KMS-11 (cell line): Measurements from ENCODE around the gene FBXO17.

Experiments
- H2AFZ ChIP-seq: fragments of 200-600 bp; sonication (generic); 2 replicates; pipeline ENCODE4 v1.6.1; 2016; ENCODE audit warnings: antibody characterized with exemption, mixed run types, low read depth
- H3K27ac ChIP-seq: fragments of 200-600 bp; sonication (generic); 2 replicates; pipeline ENCODE4 v1.6.1; 2016; ENCODE audit warnings: mild to moderate bottlenecking, mixed run types
- H3K27me3 ChIP-seq: fragments of 200-600 bp; sonication (generic); 2 replicates; pipeline ENCODE4 v1.6.1; 2017; ENCODE audit warnings: mild to moderate bottlenecking, low read depth, mixed run types, moderate library complexity; ENCODE audit not compliant: insufficient read depth
- H3K36me3 ChIP-seq: fragments of 200-600 bp; sonication (generic); 2 replicates; pipeline ENCODE4 v1.6.1; 2017; ENCODE audit warnings: mild to moderate bottlenecking, mixed run types; ENCODE audit not compliant: insufficient read depth
- H3K4me1 ChIP-seq: fragments of 200-600 bp; sonication (generic); 2 replicates; pipeline ENCODE4 v1.6.1; 2016; ENCODE audit warnings: mild to moderate bottlenecking, low read depth, mixed run types; ENCODE audit not compliant: poor library complexity, severe bottlenecking
- H3K4me2 ChIP-seq: fragments of 200-600 bp; sonication (generic); 2 replicates; pipeline ENCODE4 v1.7.0; 2016; ENCODE audit warnings: mild to moderate bottlenecking, mixed run types
- H3K4me3 ChIP-seq: fragments of 200-600 bp; sonication (generic); IDR thresholded peaks from 2 replicates; pipeline ENCODE4 v1.6.1; 2017; ENCODE audit warnings: low read depth, low read length, mixed read lengths; ENCODE audit not compliant: insufficient read depth
- H3K79me2 ChIP-seq: fragments of 200-600 bp; sonication (generic); 2 replicates; pipeline ENCODE4 v1.6.1; 2016; ENCODE audit warnings: low read depth, mixed run types; ENCODE audit not compliant: insufficient read depth
- H3K9ac ChIP-seq: fragments of 200-600 bp; sonication (generic); 2 replicates; pipeline ENCODE4 v1.6.1; 2016; ENCODE audit warnings: mild to moderate bottlenecking, mixed run types
- H4K20me1 ChIP-seq: fragments of 200-600 bp; sonication (generic); 2 replicates; pipeline ENCODE4 v1.6.1; 2016; ENCODE audit warnings: mild to moderate bottlenecking, mixed run types; ENCODE audit not compliant: insufficient read depth
- CTCF ChIP-seq: fragments of 200-600 bp; sonication (generic); conservative IDR thresholded peaks from 2 replicates; pipeline ENCODE4 v1.6.1; 2017; ENCODE audit warnings: low read depth, mild to moderate bottlenecking, antibody characterized with exemption, low read length, moderate library complexity, mixed read lengths

Gene FBXO17

GRCh38 chr19:38949580-38950367 is 25.8 kb downstream of the FBXO17 start:
- H3K4me3 ChIP-seq = no peak overlapping the region

GRCh38 chr19:38946229-38947010 is 29.1 kb downstream of the FBXO17 start:
- Histone ChIP-seq H3K36me3 (no peaks in the 10 kb centered on the region), H3K4me1 (no peaks in the 10 kb centered on the region), H3K27me3 (peaks cover 17% of the 10 kb centered on the region; the same call in 1 of the 2 replicates), H3K79me2 (no peaks in the 10 kb centered on the region), H3K4me3 (no peak overlapping the region), H4K20me1 (no peaks in the 10 kb centered on the region), H3K27ac (no peak overlapping the region), H3K9ac (no peak overlapping the region), H3K4me2 (no peak overlapping the region), H2AFZ (no peak overlapping the region)
- no peak for TF ChIP-seq CTCF

More at GRCh38 chr19:38949580-38950367, 25.8 kb downstream of the FBXO17 start:
- H3K36me3 ChIP-seq = no peaks in the 10 kb centered on the region
- no peak for TF ChIP-seq CTCF
- H3K9ac ChIP-seq = no peak overlapping the region; the same call in 1 of the 2 replicates
- peak overlapping the region; percentile 27; the same call in 1 of the 2 replicates for H3K4me2 ChIP-seq
- peak overlapping the region; percentile 47; the same call in 1 of the 2 replicates for H2AFZ ChIP-seq
- H3K27ac ChIP-seq = no peak overlapping the region
- H3K27me3 ChIP-seq = peaks cover 17% of the 10 kb centered on the region; the same call in 1 of the 2 replicates
- no peaks in the 10 kb centered on the region for H3K79me2 ChIP-seq
- peaks cover 4% of the 10 kb centered on the region for H3K4me1 ChIP-seq
- no peaks in the 10 kb centered on the region for H4K20me1 ChIP-seq

DNA sequence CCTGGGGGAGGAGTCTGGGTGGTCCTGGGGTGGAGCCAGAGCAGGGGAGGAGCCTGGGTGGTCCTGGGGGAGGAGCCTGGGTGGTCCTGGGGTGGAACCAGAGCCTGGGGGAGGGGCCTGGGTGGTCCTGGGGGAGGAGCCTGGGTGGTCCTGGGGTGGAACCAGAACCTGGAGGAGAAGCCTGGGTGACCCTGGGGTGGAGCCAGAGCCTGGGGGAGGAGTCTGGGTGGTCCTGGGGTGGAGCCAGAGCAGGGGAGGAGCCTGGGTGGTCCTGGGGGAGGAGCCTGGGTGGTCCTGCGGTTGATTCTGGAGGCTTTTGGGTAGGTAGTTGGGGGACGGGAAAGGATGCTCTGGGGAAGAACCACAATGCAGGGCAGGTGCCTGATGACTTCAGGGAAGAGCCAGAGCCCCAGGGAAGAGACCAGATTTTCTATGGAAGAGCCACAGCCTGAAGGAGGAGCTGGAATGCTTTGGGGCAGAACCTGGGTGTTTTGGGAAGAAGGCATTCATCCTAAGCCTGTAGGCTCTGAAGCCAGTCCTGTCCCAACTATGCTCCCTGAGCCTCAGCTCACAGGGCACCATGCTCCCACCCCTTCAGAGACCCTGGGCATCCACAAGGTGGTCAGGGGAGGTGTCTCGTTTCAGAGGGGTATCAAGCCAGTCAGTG is 29.8 kb downstream of the FBXO17 start:
- H3K27ac ChIP-seq = no peak overlapping the region

More for the DNA sequence above, 29.8 kb downstream of the FBXO17 start:
- H3K4me1 ChIP-seq = no peaks in the 10 kb centered on the region
- H3K36me3 ChIP-seq = no peaks in the 10 kb centered on the region
- no peak overlapping the region for H2AFZ ChIP-seq
- H3K9ac ChIP-seq = no peak overlapping the region
- H3K27me3 ChIP-seq = peaks cover 17% of the 10 kb centered on the region; the same call in 1 of the 2 replicates
- no peak overlapping the region for H3K4me2 ChIP-seq
- H3K4me3 ChIP-seq = no peak overlapping the region
- no peaks in the 10 kb centered on the region for H4K20me1 ChIP-seq
- TF ChIP-seq CTCF = no peak
- no peaks in the 10 kb centered on the region for H3K79me2 ChIP-seq
